MM.1S (cell line): Measurements from ENCODE around the gene PTTG2.

ENCODE experiments used
- DNase-seq: peaks from one replicate; pipeline ENCODE4 v3.0.0-alpha.2; 2015
- H2AFZ ChIP-seq: fragments of 300-600 bp; sonication (generic); 2 replicates; pipeline ENCODE4 v1.6.0; 2016; ENCODE audit warnings: antibody characterized with exemption, low read length
- H3F3A ChIP-seq: fragments of 300-600 bp; sonication (generic); 2 replicates; pipeline ENCODE4 v1.6.1; 2016; ENCODE audit warnings: mild to moderate bottlenecking, antibody characterized with exemption, low read length, moderate library complexity, mixed read lengths; ENCODE audit not compliant: insufficient read depth
- H3K27ac ChIP-seq: fragments of 300-600 bp; sonication (generic); 2 replicates; pipeline ENCODE4 v1.5.1; 2016; ENCODE audit warnings: mild to moderate bottlenecking, low read length
- H3K27me3 ChIP-seq: fragments of 300-600 bp; sonication (generic); replicated peaks from 2 replicates; pipeline ENCODE4 v1.6.0; 2016; ENCODE audit warnings: low read length; ENCODE audit not compliant: insufficient read depth
- H3K36me3 ChIP-seq: fragments of 300-600 bp; sonication (generic); replicated peaks from 2 replicates; pipeline ENCODE4 v1.6.1; 2016; ENCODE audit warnings: mild to moderate bottlenecking, low read length, mixed read lengths; ENCODE audit not compliant: insufficient read depth
- H3K4me1 ChIP-seq: fragments of 300-600 bp; sonication (generic); 2 replicates; pipeline ENCODE4 v1.6.1; 2016; ENCODE audit warnings: low read length, mixed read lengths
- H3K4me2 ChIP-seq: fragments of 300-600 bp; sonication (generic); 2 replicates; pipeline ENCODE4 v1.6.0; 2016; ENCODE audit warnings: low read depth, low read length
- H3K4me3 ChIP-seq: fragments of 300-600 bp; sonication (generic); 2 replicates; pipeline ENCODE4 v1.5.1; 2016; ENCODE audit warnings: low read length, mixed read lengths
- H3K79me2 ChIP-seq: fragments of 300-600 bp; sonication (generic); 2 replicates; pipeline ENCODE4 v1.6.1; 2016; ENCODE audit warnings: mixed run types, low read length, mixed read lengths
- H3K9ac ChIP-seq: fragments of 300-600 bp; sonication (generic); 2 replicates; pipeline ENCODE4 v1.6.1; 2016; ENCODE audit warnings: low read length, mixed read lengths
- H3K9me2 ChIP-seq: fragments of 300-600 bp; sonication (generic); replicated peaks from 2 replicates; pipeline ENCODE4 v1.6.1; 2016; ENCODE audit warnings: mild to moderate bottlenecking, low read length, mixed read lengths; ENCODE audit not compliant: insufficient read depth
- H3K9me3 ChIP-seq: fragments of 300-600 bp; sonication (generic); replicated peaks from 2 replicates; pipeline ENCODE4 v1.6.1; 2016; ENCODE audit warnings: mild to moderate bottlenecking, low read length, mixed read lengths; ENCODE audit not compliant: insufficient read depth
- H4K20me1 ChIP-seq: fragments of 300-600 bp; sonication (generic); 2 replicates; pipeline ENCODE4 v1.6.1; 2016; ENCODE audit warnings: mild to moderate bottlenecking, low read length, moderate library complexity, mixed read lengths; ENCODE audit not compliant: insufficient read depth
- CTCF ChIP-seq: fragments of 300-600 bp; sonication (generic); IDR thresholded peaks from 2 replicates; pipeline ENCODE4 v1.5.1; 2016; ENCODE audit warnings: antibody characterized with exemption, low read length, mixed read lengths
- EZH2 ChIP-seq: fragments of 300-600 bp; sonication (generic); optimal IDR thresholded peaks from 2 replicates; pipeline ENCODE3; 2017; ENCODE audit warnings: low read depth, mild to moderate bottlenecking, antibody characterized with exemption, low read length, mixed read lengths
- EZH2phosphoT487 ChIP-seq: fragments of 300-600 bp; sonication (generic); IDR thresholded peaks from 2 replicates; pipeline ENCODE4 v1.6.1; 2018; ENCODE audit warnings: antibody characterized with exemption, low read length

PTTG2 gene

GRCh38 chr4:38008571-38009021 is 48.4 kb downstream of the PTTG2 start:
- Histone ChIP-seq H3K9ac (no peak overlapping the region), H3K79me2 (peaks cover 64% of the 10 kb centered on the region), H4K20me1 (no peaks in the 10 kb centered on the region), H3K36me3 (no peaks in the 10 kb centered on the region), H3K27ac (no peak overlapping the region), H2AFZ (no peak overlapping the region), H3K4me2 (no peak overlapping the region), H3K9me3 (no peaks in the 10 kb centered on the region), H3K27me3 (no peaks in the 10 kb centered on the region), H3K4me1 (no peaks in the 10 kb centered on the region), H3K9me2 (no peaks in the 10 kb centered on the region), H3K4me3 (no peak overlapping the region), H3F3A (no peaks in the 10 kb centered on the region)
- no peak for DNase-seq
- TF ChIP-seq EZH2 (no peak), CTCF (no peak), EZH2phosphoT487 (no peak)

- H3K9me2 ChIP-seq, result no peaks in the 10 kb centered on the region
- no peak overlapping the region for H3K27ac ChIP-seq
- no peak overlapping the region for H3K4me2 ChIP-seq
- DNase-seq, result no peak
- H3K79me2 ChIP-seq, result peaks cover 55% of the 10 kb centered on the region
- no peaks in the 10 kb centered on the region for H3F3A ChIP-seq
- H4K20me1 ChIP-seq, result no peaks in the 10 kb centered on the region
- H2AFZ ChIP-seq, result no peak overlapping the region
- H3K4me3 ChIP-seq, result no peak overlapping the region
- no peaks in the 10 kb centered on the region for H3K27me3 ChIP-seq
- H3K9me3 ChIP-seq, result no peaks in the 10 kb centered on the region
- no peak overlapping the region for H3K9ac ChIP-seq
- H3K4me1 ChIP-seq, result no peaks in the 10 kb centered on the region
- H3K36me3 ChIP-seq, result no peaks in the 10 kb centered on the region
- TF ChIP-seq EZH2 (no peak), EZH2phosphoT487 (no peak), CTCF (no peak)
Measured at GRCh38 chr4:38009421-38009820, 49.2 kb downstream of the PTTG2 start.

GRCh38 chr4:38009949-38010348 is 49.8 kb downstream of the PTTG2 start:
- no peaks in the 10 kb centered on the region for H3K36me3 ChIP-seq
- H3K79me2 ChIP-seq, result peaks cover 50% of the 10 kb centered on the region
- H3K9ac ChIP-seq, result no peak overlapping the region
- no peaks in the 10 kb centered on the region for H3K9me2 ChIP-seq
- no peak overlapping the region for H3K27ac ChIP-seq
- no peak overlapping the region for H3K4me3 ChIP-seq
- H3K9me3 ChIP-seq, result no peaks in the 10 kb centered on the region
- DNase-seq, result no peak
- no peak overlapping the region for H2AFZ ChIP-seq
- H4K20me1 ChIP-seq, result no peaks in the 10 kb centered on the region
- TF ChIP-seq EZH2phosphoT487, result no peak
- no peak for TF ChIP-seq EZH2
- TF ChIP-seq CTCF, result no peak
- no peaks in the 10 kb centered on the region for H3F3A ChIP-seq
- no peaks in the 10 kb centered on the region for H3K4me1 ChIP-seq
- H3K27me3 ChIP-seq, result no peaks in the 10 kb centered on the region
- no peak overlapping the region for H3K4me2 ChIP-seq
